Left ventricle myocardium inferior (tissue), 1 donor: ENCODE data around the gene MTHFR. TPM values are rescaled to one million over a fixed set of nuclear protein-coding genes. Genes with fewer than 3 reads are reported as not detected.

Source experiments
- DNase-seq: peaks from one replicate; pipeline ENCODE4 v3.0.0-alpha.2; 2020
- H3K27ac ChIP-seq: fragments of 200-600 bp; replicated peaks from 2 replicates; pipeline ENCODE4 v1.8.0; 2021
- H3K27me3 ChIP-seq: fragments of 200-600 bp; 2 replicates; pipeline ENCODE4 v1.8.0; 2021; ENCODE audit warnings: low read depth
- H3K36me3 ChIP-seq: fragments of 200-600 bp; 2 replicates; pipeline ENCODE4 v1.8.0; 2021
- H3K4me1 ChIP-seq: fragments of 200-600 bp; 2 replicates; pipeline ENCODE4 v1.8.0; 2021
- H3K4me3 ChIP-seq: fragments of 200-600 bp; 2 replicates; pipeline ENCODE4 v1.8.0; 2021; ENCODE audit warnings: mild to moderate bottlenecking, moderate library complexity
- H3K9me3 ChIP-seq: fragments of 200-600 bp; replicated peaks from 2 replicates; pipeline ENCODE4 v1.8.0; 2021
- CTCF ChIP-seq: fragments of 200-600 bp; IDR thresholded peaks from 2 replicates; pipeline ENCODE4 v1.8.0; 2021; ENCODE audit warnings: antibody characterized with exemption, mild to moderate bottlenecking, borderline replicate concordance
- intact Hi-C: fragments of 100-400 bp; cut with micrococcal nuclease; formaldehyde crosslinking; loops from one replicate; pipeline ENCODE4 v1.11.0; 2022
- total RNA-seq: library from RNA; stranded (reverse); fragmentation: NEBNext Ultra II Directional; extraction: Animal tissue kit (Norgen Biotek cat#: 25700); gene quantifications from one replicate; pipeline ENCODE4 v1.2.1, GENCODE V29; 2021
- donor health status: DM: no; HTN: yes; CAD: no; lungs with severe emphysema.

Gene MTHFR
- total RNA-seq, 1 donor from 2014 or later = 40.1 TPM

- intact Hi-C loops = no loop called here
- no peak for DNase-seq
- Histone ChIP-seq H3K27me3 (no peaks in the 10 kb centered on the region), H3K27ac (no peak overlapping the region), H3K4me3 (no peak overlapping the region), H3K4me1 (no peaks in the 10 kb centered on the region), H3K9me3 (no peaks in the 10 kb centered on the region), H3K36me3 (peaks cover 97% of the 10 kb centered on the region)
- no peak for TF ChIP-seq CTCF
Measured at GRCh38 chr1:11828511-11828910, 22.7 kb upstream of the MTHFR start.

GRCh38 chr1:11826946-11827345 is 21.2 kb upstream of the MTHFR start:
- no peak overlapping the region for H3K27ac ChIP-seq
- no peak overlapping the region for H3K4me3 ChIP-seq
- intact Hi-C loops = no loop called here
- no peak for DNase-seq
- no peaks in the 10 kb centered on the region for H3K27me3 ChIP-seq
- no peaks in the 10 kb centered on the region for H3K9me3 ChIP-seq
- H3K36me3 ChIP-seq = peaks cover 97% of the 10 kb centered on the region
- TF ChIP-seq CTCF = no peak
- peaks cover 7% of the 10 kb centered on the region for H3K4me1 ChIP-seq

- Histone ChIP-seq H3K27ac (no peak overlapping the region), H3K9me3 (no peaks in the 10 kb centered on the region), H3K4me1 (peaks cover 12% of the 10 kb centered on the region), H3K4me3 (no peak overlapping the region), H3K27me3 (no peaks in the 10 kb centered on the region), H3K36me3 (peaks cover 99% of the 10 kb centered on the region)
- TF ChIP-seq CTCF = no peak
- intact Hi-C loops = no loop called here
- no peak for DNase-seq
Measured at GRCh38 chr1:11825131-11825530, 19.4 kb upstream of the MTHFR start.

GRCh38 chr1:11823366-11824137 is 17.8 kb upstream of the MTHFR start:
- H3K27me3 ChIP-seq = no peaks in the 10 kb centered on the region
- no peaks in the 10 kb centered on the region for H3K9me3 ChIP-seq
- TF ChIP-seq CTCF = no peak
- DNase-seq = no peak
- H3K4me1 ChIP-seq = peaks cover 12% of the 10 kb centered on the region
- H3K36me3 ChIP-seq = peaks cover 100% of the 10 kb centered on the region
- H3K27ac ChIP-seq = no peak overlapping the region
- no peak overlapping the region for H3K4me3 ChIP-seq
- intact Hi-C loops = no loop called here

- Histone ChIP-seq H3K36me3 (peaks cover 100% of the 10 kb centered on the region), H3K27me3 (no peaks in the 10 kb centered on the region), H3K4me3 (no peak overlapping the region), H3K4me1 (peaks cover 12% of the 10 kb centered on the region), H3K9me3 (no peaks in the 10 kb centered on the region), H3K27ac (peak overlapping the region; percentile 51)
- no peak for DNase-seq
- intact Hi-C loops = no loop called here
- TF ChIP-seq CTCF = no peak
Measured at GRCh38 chr1:11822091-11822490, 16.3 kb upstream of the MTHFR start.
